ENCODE data around the gene LAG3.

The LAG3 gene

GRCh38 chr12:6809056-6809455, 36.7 kb downstream of the LAG3 start:
- H3K36me3 ChIP-seq (ENCODE audit: control insufficient read depth, low read length): no peaks in the 10 kb centered on the region
- no peak overlapping the region for H3K4me2 ChIP-seq (ENCODE audit: low read length)

GRCh38 chr12:6810758-6811157, 38.4 kb downstream of the LAG3 start:
- H3K27ac ChIP-seq (ENCODE audit: low read depth, low read length): no peak overlapping the region
- TF ChIP-seq EZH2phosphoT487 (IDR thresholded peaks at IDR 0.05; ENCODE audit: borderline replicate concordance, low read length) (no peak), CTCF (IDR thresholded peaks at IDR 0.05; ENCODE audit: low read depth, low read length, poor library complexity, severe bottlenecking) (no peak)
- no peaks in the 10 kb centered on the region for H3K9me2 ChIP-seq (replicated peaks; ENCODE audit: control insufficient read depth, low read length)
- no peaks in the 10 kb centered on the region for H3K79me2 ChIP-seq (ENCODE audit: control insufficient read depth, low read length)
- H3K9me3 ChIP-seq (ENCODE audit: control insufficient read depth, insufficient read depth, low read length): no peaks in the 10 kb centered on the region
- H3K36me3 ChIP-seq (ENCODE audit: control insufficient read depth, low read length): no peaks in the 10 kb centered on the region
- H3K27me3 ChIP-seq (ENCODE audit: control insufficient read depth, low read length): peaks cover 28% of the 10 kb centered on the region
- no peaks in the 10 kb centered on the region for H3F3A ChIP-seq (ENCODE audit: control insufficient read depth, insufficient read depth)
- H4K20me1 ChIP-seq (ENCODE audit: control insufficient read depth, insufficient read depth, low read depth, low read length): no peaks in the 10 kb centered on the region
- H3K4me3 ChIP-seq (ENCODE audit: low read length): no peak overlapping the region
- H3K4me2 ChIP-seq (ENCODE audit: low read length): no peak overlapping the region
- H3K4me1 ChIP-seq (ENCODE audit: control insufficient read depth, low read length): peaks cover 15% of the 10 kb centered on the region

More at GRCh38 chr12:6809056-6809455, 36.7 kb downstream of the LAG3 start:
- Histone ChIP-seq H3K27me3 (ENCODE audit: control insufficient read depth, low read length) (peaks cover 19% of the 10 kb centered on the region), H3K9me3 (ENCODE audit: control insufficient read depth, insufficient read depth, low read length) (no peaks in the 10 kb centered on the region), H3K9me2 (replicated peaks; ENCODE audit: control insufficient read depth, low read length) (no peaks in the 10 kb centered on the region), H4K20me1 (ENCODE audit: control insufficient read depth, insufficient read depth, low read depth, low read length) (no peaks in the 10 kb centered on the region), H3F3A (ENCODE audit: control insufficient read depth, insufficient read depth) (no peaks in the 10 kb centered on the region), H3K79me2 (ENCODE audit: control insufficient read depth, low read length) (no peaks in the 10 kb centered on the region), H3K27ac (ENCODE audit: low read depth, low read length) (no peak overlapping the region), H3K4me1 (ENCODE audit: control insufficient read depth, low read length) (peaks cover 15% of the 10 kb centered on the region), H3K4me3 (ENCODE audit: low read length) (no peak overlapping the region)
- no peak for TF ChIP-seq EZH2phosphoT487 (IDR thresholded peaks at IDR 0.05; ENCODE audit: borderline replicate concordance, low read length)
- TF ChIP-seq CTCF (IDR thresholded peaks at IDR 0.05; ENCODE audit: low read depth, low read length, poor library complexity, severe bottlenecking): no peak

- TF ChIP-seq EZH2phosphoT487 (IDR thresholded peaks at IDR 0.05; ENCODE audit: borderline replicate concordance, low read length): no peak
- no peak for TF ChIP-seq CTCF (IDR thresholded peaks at IDR 0.05; ENCODE audit: low read depth, low read length, poor library complexity, severe bottlenecking)
These were observed 41.0 kb downstream of the LAG3 start for GRCh38 chr12:6813363-6813762.

More at GRCh38 chr12:6813363-6813762, 41.0 kb downstream of the LAG3 start:
- Histone ChIP-seq H3K27ac (ENCODE audit: low read depth, low read length) (no peak overlapping the region), H3K4me3 (ENCODE audit: low read length) (no peak overlapping the region), H3K9me2 (replicated peaks; ENCODE audit: control insufficient read depth, low read length) (no peaks in the 10 kb centered on the region), H3K79me2 (ENCODE audit: control insufficient read depth, low read length) (no peaks in the 10 kb centered on the region), H3K4me2 (ENCODE audit: low read length) (no peak overlapping the region; the same call in 1 of the 2 replicates), H4K20me1 (ENCODE audit: control insufficient read depth, insufficient read depth, low read depth, low read length) (no peaks in the 10 kb centered on the region), H3K27me3 (ENCODE audit: control insufficient read depth, low read length) (peaks cover 25% of the 10 kb centered on the region), H3F3A (ENCODE audit: control insufficient read depth, insufficient read depth) (no peaks in the 10 kb centered on the region), H3K9me3 (ENCODE audit: control insufficient read depth, insufficient read depth, low read length) (no peaks in the 10 kb centered on the region), H3K36me3 (ENCODE audit: control insufficient read depth, low read length) (no peaks in the 10 kb centered on the region), H3K4me1 (ENCODE audit: control insufficient read depth, low read length) (peaks cover 15% of the 10 kb centered on the region)

Measured in DOHH2 (cell line).